ENCODE results near the gene CIRBP.

Gene CIRBP

GRCh38 chr19:1307320-1307719 is 38.2 kb downstream of the CIRBP start:
- TF ChIP-seq, protein P1, sequence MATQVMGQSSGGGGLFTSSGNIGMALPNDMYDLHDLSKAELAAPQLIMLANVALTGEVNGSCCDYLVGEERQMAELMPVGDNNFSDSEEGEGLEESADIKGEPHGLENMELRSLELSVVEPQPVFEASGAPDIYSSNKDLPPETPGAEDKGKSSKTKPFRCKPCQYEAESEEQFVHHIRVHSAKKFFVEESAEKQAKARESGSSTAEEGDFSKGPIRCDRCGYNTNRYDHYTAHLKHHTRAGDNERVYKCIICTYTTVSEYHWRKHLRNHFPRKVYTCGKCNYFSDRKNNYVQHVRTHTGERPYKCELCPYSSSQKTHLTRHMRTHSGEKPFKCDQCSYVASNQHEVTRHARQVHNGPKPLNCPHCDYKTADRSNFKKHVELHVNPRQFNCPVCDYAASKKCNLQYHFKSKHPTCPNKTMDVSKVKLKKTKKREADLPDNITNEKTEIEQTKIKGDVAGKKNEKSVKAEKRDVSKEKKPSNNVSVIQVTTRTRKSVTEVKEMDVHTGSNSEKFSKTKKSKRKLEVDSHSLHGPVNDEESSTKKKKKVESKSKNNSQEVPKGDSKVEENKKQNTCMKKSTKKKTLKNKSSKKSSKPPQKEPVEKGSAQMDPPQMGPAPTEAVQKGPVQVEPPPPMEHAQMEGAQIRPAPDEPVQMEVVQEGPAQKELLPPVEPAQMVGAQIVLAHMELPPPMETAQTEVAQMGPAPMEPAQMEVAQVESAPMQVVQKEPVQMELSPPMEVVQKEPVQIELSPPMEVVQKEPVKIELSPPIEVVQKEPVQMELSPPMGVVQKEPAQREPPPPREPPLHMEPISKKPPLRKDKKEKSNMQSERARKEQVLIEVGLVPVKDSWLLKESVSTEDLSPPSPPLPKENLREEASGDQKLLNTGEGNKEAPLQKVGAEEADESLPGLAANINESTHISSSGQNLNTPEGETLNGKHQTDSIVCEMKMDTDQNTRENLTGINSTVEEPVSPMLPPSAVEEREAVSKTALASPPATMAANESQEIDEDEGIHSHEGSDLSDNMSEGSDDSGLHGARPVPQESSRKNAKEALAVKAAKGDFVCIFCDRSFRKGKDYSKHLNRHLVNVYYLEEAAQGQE (IDR thresholded peaks at IDR 0.05; ENCODE audit: low read depth) = no peak
- TF ChIP-seq RAD21 (IDR thresholded peaks at IDR 0.05; ENCODE audit: low read depth) = no peak
- TF ChIP-seq TEAD4 (IDR thresholded peaks at IDR 0.05) = no peak
- TF ChIP-seq YY1 (IDR thresholded peaks at IDR 0.05; ENCODE audit: low read depth) = no peak
- no peak for TF ChIP-seq CEBPB (IDR thresholded peaks at IDR 0.05)
- TF ChIP-seq FOXM1 (IDR thresholded peaks at IDR 0.05; ENCODE audit: borderline replicate concordance, low read depth) = no peak
- TF ChIP-seq USF1 (IDR thresholded peaks at IDR 0.05) = no peak
- no peak for TF ChIP-seq EGR1 (IDR thresholded peaks at IDR 0.05)
- TF ChIP-seq EP300 (IDR thresholded peaks at IDR 0.05; ENCODE audit: borderline replicate concordance) = no peak
- no peak for TF ChIP-seq NFIC (IDR thresholded peaks at IDR 0.05)
- no peak for TF ChIP-seq CREB1 (IDR thresholded peaks at IDR 0.05; ENCODE audit: low read depth)
- no peak for TF ChIP-seq TCF12 (IDR thresholded peaks at IDR 0.05; ENCODE audit: low read depth)
- no peak for TF ChIP-seq ZBTB7A (IDR thresholded peaks at IDR 0.05; ENCODE audit: low read depth)
- TF ChIP-seq, protein P2, sequence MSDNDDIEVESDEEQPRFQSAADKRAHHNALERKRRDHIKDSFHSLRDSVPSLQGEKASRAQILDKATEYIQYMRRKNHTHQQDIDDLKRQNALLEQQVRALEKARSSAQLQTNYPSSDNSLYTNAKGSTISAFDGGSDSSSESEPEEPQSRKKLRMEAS (IDR thresholded peaks at IDR 0.05) = no peak; the same call in 1 of the 2 replicates
- TF ChIP-seq TAF1 (IDR thresholded peaks at IDR 0.05; ENCODE audit: low read depth) = no peak

DNA sequence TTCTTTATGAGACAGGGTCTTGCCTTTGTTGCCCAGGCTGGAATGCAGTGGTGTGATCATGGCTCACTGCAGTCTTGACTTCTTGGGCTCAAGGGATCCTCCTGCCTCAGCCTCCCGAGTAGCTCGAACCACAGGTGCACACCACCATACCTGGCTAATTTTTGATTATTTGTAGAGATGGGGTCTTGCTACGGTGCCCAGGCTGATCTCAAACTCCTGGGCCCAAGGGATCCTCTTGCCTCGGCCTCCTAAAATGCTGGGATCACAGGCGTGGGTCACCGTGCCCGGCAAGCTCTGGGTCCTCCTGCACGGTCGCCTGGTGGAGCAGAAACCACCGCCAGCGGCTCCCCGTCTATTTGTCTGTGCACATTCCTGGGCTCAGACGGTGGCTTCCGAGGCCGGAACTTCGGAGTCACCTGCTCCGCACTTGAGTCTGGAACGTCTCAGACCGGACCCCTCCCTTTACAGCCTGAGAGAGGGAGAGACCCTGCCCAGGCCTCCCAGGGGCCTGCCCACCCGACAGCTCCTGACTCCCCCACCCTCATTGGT is 38.7 kb downstream of the CIRBP start:
- peak; percentile 38; the same call in 1 of the 2 replicates for TF ChIP-seq ZBTB7A (IDR thresholded peaks at IDR 0.05; ENCODE audit: low read depth)
- TF ChIP-seq, protein P2 (IDR thresholded peaks at IDR 0.05) = no peak
- no peak for TF ChIP-seq TEAD4 (IDR thresholded peaks at IDR 0.05)

- TF ChIP-seq, protein P2 (IDR thresholded peaks at IDR 0.05) = no peak
- TF ChIP-seq NFIC (IDR thresholded peaks at IDR 0.05) (no peak), RAD21 (IDR thresholded peaks at IDR 0.05; ENCODE audit: low read depth) (no peak), EGR1 (IDR thresholded peaks at IDR 0.05) (no peak), TCF12 (IDR thresholded peaks at IDR 0.05; ENCODE audit: low read depth) (no peak), CREB1 (IDR thresholded peaks at IDR 0.05; ENCODE audit: low read depth) (no peak)
Observed at GRCh38 chr19:1308718-1309117, 39.6 kb downstream of the CIRBP start.

DNA sequence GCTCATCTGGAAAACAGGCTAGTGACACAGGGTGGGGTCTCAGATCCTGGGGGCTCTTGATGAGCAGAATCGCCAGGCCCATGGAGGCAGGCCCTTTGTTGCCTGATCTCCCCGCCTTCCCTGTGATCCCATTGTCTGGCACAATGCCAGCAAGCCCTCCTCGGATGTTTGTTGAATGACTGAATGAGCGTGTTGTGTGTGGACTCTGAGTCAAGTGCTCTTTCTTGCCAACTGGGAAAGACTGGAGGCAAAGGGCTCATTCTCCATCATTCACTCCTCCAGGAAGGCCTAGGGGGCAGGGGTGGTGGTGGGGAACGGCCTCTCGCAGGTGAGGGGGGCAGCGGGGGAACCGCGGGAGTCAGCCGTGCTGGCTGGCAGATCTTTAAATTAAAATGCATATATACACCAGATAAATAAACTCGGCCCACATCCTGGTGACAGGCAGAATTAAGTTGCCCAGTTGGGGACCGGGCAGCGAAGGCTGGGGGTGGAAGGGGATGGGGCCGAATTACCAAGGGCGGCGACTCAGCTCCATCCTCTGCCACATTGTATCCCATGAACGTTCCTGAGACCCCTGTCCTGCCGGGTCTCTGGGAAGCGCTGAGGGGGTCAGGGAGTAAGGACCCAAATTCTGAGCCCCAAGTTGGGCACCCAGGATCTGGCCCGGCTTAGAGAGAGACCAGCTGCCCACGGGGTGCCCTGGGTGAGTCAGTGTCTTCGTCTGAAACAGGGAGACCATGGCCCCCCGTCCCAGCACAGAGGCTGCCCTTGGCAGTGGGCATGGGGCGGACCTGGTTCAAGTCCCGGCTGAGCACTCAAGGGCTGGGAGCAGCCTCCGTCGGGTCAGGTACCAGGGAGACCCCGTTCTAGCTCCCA is 41.1 kb downstream of the CIRBP start:
- TF ChIP-seq EGR1 (IDR thresholded peaks at IDR 0.05) = no peak
- TF ChIP-seq ZBTB7A (IDR thresholded peaks at IDR 0.05; ENCODE audit: low read depth) = 0 out of 2 replicates have a peak, but pooled peaks have one; percentile 9
- peak; percentile 83 for TF ChIP-seq NFIC (IDR thresholded peaks at IDR 0.05)

DNA sequence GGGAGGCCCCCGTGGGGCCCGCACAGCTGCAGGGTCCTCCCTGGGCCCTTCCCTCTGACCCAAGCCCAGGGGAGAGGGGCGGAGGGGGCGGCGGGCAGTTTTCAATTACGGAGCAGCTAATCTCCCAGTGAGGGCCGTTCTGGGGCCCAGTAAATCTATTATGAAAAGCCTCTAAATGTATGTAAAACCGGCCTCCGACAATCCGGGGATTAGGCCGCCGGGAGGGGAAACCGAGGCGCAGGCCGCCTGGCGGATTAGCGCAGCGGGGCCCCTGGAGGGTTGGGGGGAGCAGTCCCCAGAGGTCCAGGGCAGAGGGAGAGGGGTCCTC is 41.7 kb downstream of the CIRBP start:
- TF ChIP-seq YY1 (IDR thresholded peaks at IDR 0.05; ENCODE audit: low read depth) = no peak
- TF ChIP-seq, protein P2 (IDR thresholded peaks at IDR 0.05) = no peak

- TF ChIP-seq, protein P1 (IDR thresholded peaks at IDR 0.05; ENCODE audit: low read depth) = no peak
- TF ChIP-seq YY1 (IDR thresholded peaks at IDR 0.05; ENCODE audit: low read depth) (no peak), NFIC (IDR thresholded peaks at IDR 0.05) (no peak), FOXM1 (IDR thresholded peaks at IDR 0.05; ENCODE audit: borderline replicate concordance, low read depth) (no peak), EP300 (IDR thresholded peaks at IDR 0.05; ENCODE audit: borderline replicate concordance) (no peak), CEBPB (IDR thresholded peaks at IDR 0.05) (no peak), USF1 (IDR thresholded peaks at IDR 0.05) (no peak)
- TF ChIP-seq, protein P2 (IDR thresholded peaks at IDR 0.05) = peak; percentile 11; the same call in 1 of the 2 replicates
Observed at GRCh38 chr19:1311543-1312091, 42.5 kb downstream of the CIRBP start.

Measured in Ishikawa (cell line).